ENCODE data around the gene STMP1. TPM values are rescaled to one million over a fixed set of nuclear protein-coding genes. Genes with fewer than 3 reads are reported as not detected.
A peak's percentile ranks its signal among the peaks of the same experiment; 100 is the strongest.

The STMP1 gene
- total and polyA plus RNA-seq, 2 experiments from 2014 or later: 23.0 to 78.4 TPM

- TF ChIP-seq STAT1 (IDR thresholded peaks at IDR 0.05; ENCODE audit: unreplicated experiment) (no peak), ZNF114 (CRISPR knock-in tag; IDR thresholded peaks at IDR 0.05) (no peak), POLR2AphosphoS5 (IDR thresholded peaks at IDR 0.05; ENCODE audit: low read depth) (no peak), EZH2phosphoT487 (IDR thresholded peaks at IDR 0.05; ENCODE audit: unreplicated experiment) (no peak), JUNB (IDR thresholded peaks at IDR 0.05; ENCODE audit: unreplicated experiment) (no peak), EZH2 (IDR thresholded peaks at IDR 0.05; ENCODE audit: low read depth, unreplicated experiment) (no peak)
- TF ChIP-seq, protein P1, sequence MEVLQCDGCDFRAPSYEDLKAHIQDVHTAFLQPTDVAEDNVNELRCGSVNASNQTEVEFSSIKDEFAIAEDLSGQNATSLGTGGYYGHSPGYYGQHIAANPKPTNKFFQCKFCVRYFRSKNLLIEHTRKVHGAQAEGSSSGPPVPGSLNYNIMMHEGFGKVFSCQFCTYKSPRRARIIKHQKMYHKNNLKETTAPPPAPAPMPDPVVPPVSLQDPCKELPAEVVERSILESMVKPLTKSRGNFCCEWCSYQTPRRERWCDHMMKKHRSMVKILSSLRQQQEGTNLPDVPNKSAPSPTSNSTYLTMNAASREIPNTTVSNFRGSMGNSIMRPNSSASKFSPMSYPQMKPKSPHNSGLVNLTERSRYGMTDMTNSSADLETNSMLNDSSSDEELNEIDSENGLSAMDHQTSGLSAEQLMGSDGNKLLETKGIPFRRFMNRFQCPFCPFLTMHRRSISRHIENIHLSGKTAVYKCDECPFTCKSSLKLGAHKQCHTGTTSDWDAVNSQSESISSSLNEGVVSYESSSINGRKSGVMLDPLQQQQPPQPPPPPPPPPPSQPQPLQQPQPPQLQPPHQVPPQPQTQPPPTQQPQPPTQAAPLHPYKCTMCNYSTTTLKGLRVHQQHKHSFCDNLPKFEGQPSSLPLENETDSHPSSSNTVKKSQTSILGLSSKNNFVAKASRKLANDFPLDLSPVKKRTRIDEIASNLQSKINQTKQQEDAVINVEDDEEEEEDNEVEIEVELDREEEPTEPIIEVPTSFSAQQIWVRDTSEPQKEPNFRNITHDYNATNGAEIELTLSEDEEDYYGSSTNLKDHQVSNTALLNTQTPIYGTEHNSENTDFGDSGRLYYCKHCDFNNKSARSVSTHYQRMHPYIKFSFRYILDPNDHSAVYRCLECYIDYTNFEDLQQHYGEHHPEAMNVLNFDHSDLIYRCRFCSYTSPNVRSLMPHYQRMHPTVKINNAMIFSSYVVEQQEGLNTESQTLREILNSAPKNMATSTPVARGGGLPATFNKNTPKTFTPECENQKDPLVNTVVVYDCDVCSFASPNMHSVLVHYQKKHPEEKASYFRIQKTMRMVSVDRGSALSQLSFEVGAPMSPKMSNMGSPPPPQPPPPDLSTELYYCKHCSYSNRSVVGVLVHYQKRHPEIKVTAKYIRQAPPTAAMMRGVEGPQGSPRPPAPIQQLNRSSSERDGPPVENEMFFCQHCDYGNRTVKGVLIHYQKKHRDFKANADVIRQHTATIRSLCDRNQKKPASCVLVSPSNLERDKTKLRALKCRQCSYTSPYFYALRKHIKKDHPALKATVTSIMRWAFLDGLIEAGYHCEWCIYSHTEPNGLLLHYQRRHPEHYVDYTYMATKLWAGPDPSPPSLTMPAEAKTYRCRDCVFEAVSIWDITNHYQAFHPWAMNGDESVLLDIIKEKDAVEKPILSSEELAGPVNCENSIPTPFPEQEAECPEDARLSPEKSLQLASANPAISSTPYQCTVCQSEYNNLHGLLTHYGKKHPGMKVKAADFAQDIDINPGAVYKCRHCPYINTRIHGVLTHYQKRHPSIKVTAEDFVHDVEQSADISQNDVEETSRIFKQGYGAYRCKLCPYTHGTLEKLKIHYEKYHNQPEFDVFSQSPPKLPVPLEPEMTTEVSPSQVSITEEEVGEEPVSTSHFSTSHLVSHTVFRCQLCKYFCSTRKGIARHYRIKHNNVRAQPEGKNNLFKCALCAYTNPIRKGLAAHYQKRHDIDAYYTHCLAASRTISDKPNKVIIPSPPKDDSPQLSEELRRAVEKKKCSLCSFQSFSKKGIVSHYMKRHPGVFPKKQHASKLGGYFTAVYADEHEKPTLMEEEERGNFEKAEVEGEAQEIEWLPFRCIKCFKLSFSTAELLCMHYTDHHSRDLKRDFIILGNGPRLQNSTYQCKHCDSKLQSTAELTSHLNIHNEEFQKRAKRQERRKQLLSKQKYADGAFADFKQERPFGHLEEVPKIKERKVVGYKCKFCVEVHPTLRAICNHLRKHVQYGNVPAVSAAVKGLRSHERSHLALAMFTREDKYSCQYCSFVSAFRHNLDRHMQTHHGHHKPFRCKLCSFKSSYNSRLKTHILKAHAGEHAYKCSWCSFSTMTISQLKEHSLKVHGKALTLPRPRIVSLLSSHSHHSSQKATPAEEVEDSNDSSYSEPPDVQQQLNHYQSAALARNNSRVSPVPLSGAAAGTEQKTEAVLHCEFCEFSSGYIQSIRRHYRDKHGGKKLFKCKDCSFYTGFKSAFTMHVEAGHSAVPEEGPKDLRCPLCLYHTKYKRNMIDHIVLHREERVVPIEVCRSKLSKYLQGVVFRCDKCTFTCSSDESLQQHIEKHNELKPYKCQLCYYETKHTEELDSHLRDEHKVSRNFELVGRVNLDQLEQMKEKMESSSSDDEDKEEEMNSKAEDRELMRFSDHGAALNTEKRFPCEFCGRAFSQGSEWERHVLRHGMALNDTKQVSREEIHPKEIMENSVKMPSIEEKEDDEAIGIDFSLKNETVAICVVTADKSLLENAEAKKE (CRISPR knock-in tag; IDR thresholded peaks at IDR 0.05): no peak
- TF ChIP-seq, protein P2, sequence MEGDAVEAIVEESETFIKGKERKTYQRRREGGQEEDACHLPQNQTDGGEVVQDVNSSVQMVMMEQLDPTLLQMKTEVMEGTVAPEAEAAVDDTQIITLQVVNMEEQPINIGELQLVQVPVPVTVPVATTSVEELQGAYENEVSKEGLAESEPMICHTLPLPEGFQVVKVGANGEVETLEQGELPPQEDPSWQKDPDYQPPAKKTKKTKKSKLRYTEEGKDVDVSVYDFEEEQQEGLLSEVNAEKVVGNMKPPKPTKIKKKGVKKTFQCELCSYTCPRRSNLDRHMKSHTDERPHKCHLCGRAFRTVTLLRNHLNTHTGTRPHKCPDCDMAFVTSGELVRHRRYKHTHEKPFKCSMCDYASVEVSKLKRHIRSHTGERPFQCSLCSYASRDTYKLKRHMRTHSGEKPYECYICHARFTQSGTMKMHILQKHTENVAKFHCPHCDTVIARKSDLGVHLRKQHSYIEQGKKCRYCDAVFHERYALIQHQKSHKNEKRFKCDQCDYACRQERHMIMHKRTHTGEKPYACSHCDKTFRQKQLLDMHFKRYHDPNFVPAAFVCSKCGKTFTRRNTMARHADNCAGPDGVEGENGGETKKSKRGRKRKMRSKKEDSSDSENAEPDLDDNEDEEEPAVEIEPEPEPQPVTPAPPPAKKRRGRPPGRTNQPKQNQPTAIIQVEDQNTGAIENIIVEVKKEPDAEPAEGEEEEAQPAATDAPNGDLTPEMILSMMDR (conservative IDR thresholded peaks at IDR 0.05; ENCODE audit: low read depth in 2 of 2): no peak
- TF ChIP-seq, protein P3, sequence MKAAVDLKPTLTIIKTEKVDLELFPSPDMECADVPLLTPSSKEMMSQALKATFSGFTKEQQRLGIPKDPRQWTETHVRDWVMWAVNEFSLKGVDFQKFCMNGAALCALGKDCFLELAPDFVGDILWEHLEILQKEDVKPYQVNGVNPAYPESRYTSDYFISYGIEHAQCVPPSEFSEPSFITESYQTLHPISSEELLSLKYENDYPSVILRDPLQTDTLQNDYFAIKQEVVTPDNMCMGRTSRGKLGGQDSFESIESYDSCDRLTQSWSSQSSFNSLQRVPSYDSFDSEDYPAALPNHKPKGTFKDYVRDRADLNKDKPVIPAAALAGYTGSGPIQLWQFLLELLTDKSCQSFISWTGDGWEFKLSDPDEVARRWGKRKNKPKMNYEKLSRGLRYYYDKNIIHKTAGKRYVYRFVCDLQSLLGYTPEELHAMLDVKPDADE (IDR thresholded peaks at IDR 0.05): no peak
- no peak for DNase-seq (ENCODE audit: low spot score)
- Mint-ChIP-seq H3K36me3 (ENCODE audit: low read depth) (peaks cover 92% of the 10 kb centered on the region), H3K27me3 (ENCODE audit: insufficient read depth, low read depth, poor library complexity) (no peaks in the 10 kb centered on the region), H3K9me3 (no peaks in the 10 kb centered on the region; the same call in 2 of the 3 replicates), H3K4me3 (no peak overlapping the region), H3K27ac (no peak overlapping the region; the same call in 1 of the 2 replicates), H3K4me1 (no peaks in the 10 kb centered on the region; the same call in 2 of the 3 replicates)
- H4K20me1 ChIP-seq (replicated peaks; ENCODE audit: insufficient read depth): peaks cover 7% of the 10 kb centered on the region
- no peak overlapping the region for H3K4me2 ChIP-seq
- H3K9me2 ChIP-seq (ENCODE audit: insufficient read depth): no peaks in the 10 kb centered on the region
- H3K4me1 ChIP-seq (ENCODE audit: insufficient read depth): no peaks in the 10 kb centered on the region
- H3K79me2 ChIP-seq (replicated peaks; ENCODE audit: insufficient read depth): no peaks in the 10 kb centered on the region
- H3K27me3 ChIP-seq (ENCODE audit: insufficient read depth): no peaks in the 10 kb centered on the region
- H3F3A ChIP-seq (replicated peaks; ENCODE audit: low read depth): peaks cover 4% of the 10 kb centered on the region; the same call in 1 of the 2 replicates
- H3K36me3 ChIP-seq (ENCODE audit: insufficient read depth): peaks cover 53% of the 10 kb centered on the region
- H3K4me3 ChIP-seq: no peak overlapping the region
- no peak overlapping the region for H2AFZ ChIP-seq
- peak overlapping the region; percentile 71 for H3K27ac ChIP-seq (ENCODE audit: low read depth)
- ATAC-seq: no peak
These were observed 18.2 kb upstream of the STMP1 start for GRCh38 chr7:135644154-135644553.
